Measurements from ENCODE around the gene PTPRT.

GRCh38 chr20:42549496-42549895, 640.2 kb downstream of the PTPRT start:
- TF ChIP-seq TAF1 (IDR thresholded peaks at IDR 0.05; ENCODE audit: low read depth) (no peak), REST (IDR thresholded peaks at IDR 0.05; ENCODE audit: low read depth) (no peak), RAD21 (IDR thresholded peaks at IDR 0.05; ENCODE audit: low read depth) (no peak)

All from Ishikawa (cell line).